Measurements from ENCODE around the gene ELF4. TPM values are rescaled to one million over a fixed set of nuclear protein-coding genes. Genes with fewer than 3 reads are reported as not detected.

Gene ELF4
- total RNA-seq, 2 donors from 2014 or later: 39.8 to 61.9 TPM

DNA sequence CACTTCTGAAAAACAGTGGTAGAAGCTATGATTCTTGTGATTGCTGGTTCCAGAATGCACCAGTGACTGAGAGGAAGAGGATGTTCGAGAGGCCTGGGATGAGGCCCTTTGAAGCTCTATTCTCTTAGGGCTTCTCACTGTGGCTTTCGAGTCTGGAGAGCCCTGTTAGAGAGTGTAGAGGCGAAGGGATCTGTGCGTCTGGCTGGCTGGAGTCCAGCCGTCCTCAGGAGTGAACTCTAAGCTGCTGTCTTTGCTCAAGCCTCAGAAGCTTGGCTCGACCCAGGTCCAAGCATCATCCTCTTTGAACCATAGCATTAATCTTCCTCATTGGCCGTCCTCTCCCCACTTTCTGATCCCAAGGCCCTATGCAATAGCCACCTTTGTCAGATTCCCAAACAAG is 51.6 kb downstream of the ELF4 start:
- intact Hi-C loops (cut with DNase I, micrococcal nuclease): loop anchor here in 1 of 2 donors (10.0 kb wide), 1 partner anchor 134 kb away; no protein-coding TSS in a partner anchor
- no peak for ATAC-seq
- no peak for DNase-seq

DNA sequence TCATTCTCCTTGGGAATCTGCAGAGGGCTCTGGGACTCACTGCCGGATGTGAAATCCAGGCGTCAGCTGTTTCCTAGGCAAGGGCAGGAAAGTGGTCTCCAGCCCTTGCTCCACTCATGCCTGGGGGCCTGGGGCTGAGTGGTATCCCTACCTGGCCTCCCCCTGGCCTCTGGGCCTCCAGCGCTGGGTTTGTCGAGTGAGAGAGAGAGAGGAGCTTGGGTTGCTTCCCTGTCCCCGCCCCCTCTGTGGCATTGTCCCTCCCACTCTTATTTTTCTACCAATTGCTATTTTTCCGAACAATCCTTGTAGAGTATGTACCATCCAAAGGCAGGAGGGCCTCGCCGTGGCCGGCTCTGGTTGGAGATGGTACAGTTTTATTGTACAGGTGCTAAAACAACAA is 53.1 kb downstream of the ELF4 start:
- DNase-seq: no peak
- intact Hi-C loops (cut with DNase I, micrococcal nuclease): loop anchor here in 1 of 2 donors (10.0 kb wide), 1 partner anchor 132 kb away; no protein-coding TSS in a partner anchor
- ATAC-seq: no peak

DNA sequence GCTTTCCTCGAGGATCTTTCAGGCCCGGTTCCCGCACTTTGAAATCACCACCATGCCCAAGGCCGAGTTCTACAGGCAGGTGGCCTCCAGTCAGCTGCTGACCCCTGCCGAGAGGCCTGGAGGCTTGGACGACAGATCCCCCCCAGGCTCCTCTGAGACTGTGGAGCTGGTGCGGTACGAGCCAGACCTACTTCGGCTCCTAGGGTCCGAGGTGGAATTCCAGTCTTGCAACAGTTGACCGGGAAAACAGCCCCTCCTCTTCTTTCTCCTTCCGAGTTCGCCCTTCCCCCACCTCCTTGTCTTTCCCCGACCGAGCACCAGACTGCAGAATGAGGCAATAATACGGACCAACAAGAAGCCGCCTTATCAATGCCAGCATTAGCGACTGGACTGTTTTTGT is 54.4 kb downstream of the ELF4 start:
- intact Hi-C loops (cut with DNase I, micrococcal nuclease): loop anchor here in 1 of 2 donors (10.0 kb wide), 1 partner anchor 131 kb away; no protein-coding TSS in a partner anchor
- no peak for ATAC-seq
- DNase-seq: no peak

DNA sequence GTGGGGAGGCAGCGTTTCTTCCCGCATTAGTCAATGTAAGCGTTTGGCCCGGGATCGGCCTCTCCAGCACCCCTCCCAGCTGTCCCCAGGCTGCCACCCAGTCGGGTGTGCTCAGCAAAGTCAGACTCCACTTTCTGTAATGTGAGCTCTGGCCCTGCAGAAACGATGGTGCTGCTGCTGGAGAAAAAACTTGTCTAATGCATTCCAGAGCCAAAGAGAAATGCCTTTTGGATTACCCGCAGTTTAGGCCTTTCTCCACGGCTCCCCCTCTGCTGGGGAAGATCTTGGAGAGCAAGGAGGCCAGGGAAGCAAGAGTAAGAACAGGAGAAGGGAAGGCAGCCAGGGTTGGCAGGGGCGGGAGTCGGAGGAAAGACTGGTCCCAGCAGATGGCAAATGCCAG is 55.2 kb downstream of the ELF4 start:
- DNase-seq: no peak
- ATAC-seq: no peak
- intact Hi-C loops (cut with DNase I, micrococcal nuclease): loop anchor here in 1 of 2 donors (10.0 kb wide), 1 partner anchor 130 kb away; no protein-coding TSS in a partner anchor

DNA sequence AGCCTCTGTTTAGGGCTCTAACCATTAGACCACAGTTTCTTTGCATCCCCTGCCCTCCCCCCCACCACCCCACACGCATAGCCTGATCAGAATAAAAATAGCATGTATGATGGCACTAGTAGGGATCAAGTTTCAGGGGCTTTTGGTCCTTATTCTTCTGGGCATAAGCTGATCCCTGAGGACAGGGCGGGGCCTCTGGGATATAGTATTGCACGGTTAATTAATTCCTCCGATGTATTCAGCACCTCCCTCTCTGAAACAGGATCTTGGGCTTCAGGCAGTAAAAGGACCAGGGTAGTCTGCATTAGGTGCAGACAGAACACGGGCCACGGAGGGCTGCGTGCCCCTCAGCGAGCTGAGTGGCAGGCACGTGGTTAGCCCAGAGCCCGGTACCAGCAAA is 57.1 kb downstream of the ELF4 start:
- no peak for ATAC-seq
- intact Hi-C loops (cut with DNase I, micrococcal nuclease): loop anchor here in 1 of 2 donors (10.0 kb wide), 1 partner anchor 128 kb away; no protein-coding TSS in a partner anchor
- no peak for DNase-seq

DNA sequence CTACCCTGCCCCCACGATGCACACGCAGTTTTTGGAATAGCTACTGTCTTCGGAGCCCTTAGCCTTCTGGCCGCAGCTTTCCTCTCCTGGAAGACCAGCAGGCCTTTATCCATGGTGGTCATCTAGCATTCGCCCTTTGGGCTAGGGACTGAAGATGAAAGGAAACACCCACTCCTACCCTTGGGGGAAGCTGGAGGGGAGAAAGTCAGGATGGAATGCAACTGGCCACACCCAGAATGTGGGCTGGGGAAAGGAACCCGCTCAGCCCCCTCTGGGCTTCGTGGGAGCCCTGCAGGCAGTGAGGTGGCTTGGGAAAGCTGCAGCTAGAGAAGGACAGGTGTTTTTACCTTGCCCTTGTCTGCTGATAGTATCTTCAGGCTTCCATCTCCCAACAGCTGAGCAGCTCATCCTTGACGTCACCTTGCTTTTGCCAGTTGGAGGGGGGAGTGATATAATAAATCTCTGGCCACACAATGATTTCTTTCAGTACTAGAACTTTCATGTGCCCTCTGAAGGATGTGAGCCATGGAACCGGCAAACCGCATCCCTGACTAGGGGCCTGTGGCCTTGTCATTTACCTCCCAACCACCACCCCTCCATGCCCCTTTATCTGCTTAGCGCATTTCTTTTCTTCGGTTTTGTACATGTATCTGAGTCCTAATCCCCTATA is 59.0 kb downstream of the ELF4 start:
- DNase-seq: no peak
- ATAC-seq: no peak
- intact Hi-C loops (cut with DNase I, micrococcal nuclease): loop anchor here in 1 of 2 donors (10.0 kb wide), 1 partner anchor 127 kb away; no protein-coding TSS in a partner anchor

DNA sequence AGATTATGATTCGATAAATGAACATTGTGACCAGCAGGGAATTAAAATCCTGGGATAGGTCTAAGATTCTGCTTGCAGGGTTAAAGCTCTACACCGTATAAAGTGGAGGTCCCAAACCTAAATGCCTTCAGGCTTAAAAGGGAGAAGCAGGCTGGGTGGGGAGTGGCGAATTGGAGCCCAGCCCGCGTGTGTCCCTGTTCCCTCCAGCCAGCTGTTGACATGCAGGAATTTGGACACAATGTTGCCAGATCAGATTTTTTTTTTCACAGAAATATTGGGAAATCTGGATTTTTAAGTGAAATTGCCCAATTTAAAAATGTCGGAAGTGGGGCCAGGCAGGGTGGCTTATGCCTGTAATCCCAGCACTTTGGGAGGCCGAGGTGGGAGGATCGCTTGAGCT is 60.5 kb downstream of the ELF4 start:
- intact Hi-C loops (cut with DNase I, micrococcal nuclease): loop anchor here in 1 of 2 donors (10.0 kb wide), 1 partner anchor 125 kb away; no protein-coding TSS in a partner anchor
- ATAC-seq (no peak), DNase-seq (no peak)

DNA sequence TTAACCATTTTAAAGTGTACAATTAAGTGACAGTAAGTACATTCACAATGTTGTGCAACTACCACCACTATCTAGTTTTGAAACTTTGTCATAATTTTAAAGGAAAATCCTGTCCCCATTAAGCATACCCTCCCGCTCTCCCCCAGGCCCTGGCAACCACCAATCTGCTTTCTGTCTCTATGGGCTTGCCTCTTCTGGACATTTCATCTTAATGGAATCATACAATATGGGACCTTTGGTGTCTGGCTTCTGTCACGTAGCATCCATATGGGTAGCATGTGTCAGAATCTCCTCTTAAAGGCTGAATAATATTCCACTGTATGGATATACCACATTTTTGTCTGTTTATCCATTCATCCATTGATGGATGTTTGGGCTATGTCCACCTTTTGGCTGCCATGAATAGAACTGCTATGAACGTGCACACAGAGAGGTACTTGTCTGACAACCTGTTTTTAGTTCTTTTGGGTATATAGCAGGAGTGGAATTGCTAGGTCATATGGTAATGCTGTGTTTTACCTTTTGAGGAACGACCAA is 61.5 kb downstream of the ELF4 start:
- no peak for ATAC-seq
- intact Hi-C loops (cut with DNase I, micrococcal nuclease): no loop called here
- DNase-seq: no peak

DNA sequence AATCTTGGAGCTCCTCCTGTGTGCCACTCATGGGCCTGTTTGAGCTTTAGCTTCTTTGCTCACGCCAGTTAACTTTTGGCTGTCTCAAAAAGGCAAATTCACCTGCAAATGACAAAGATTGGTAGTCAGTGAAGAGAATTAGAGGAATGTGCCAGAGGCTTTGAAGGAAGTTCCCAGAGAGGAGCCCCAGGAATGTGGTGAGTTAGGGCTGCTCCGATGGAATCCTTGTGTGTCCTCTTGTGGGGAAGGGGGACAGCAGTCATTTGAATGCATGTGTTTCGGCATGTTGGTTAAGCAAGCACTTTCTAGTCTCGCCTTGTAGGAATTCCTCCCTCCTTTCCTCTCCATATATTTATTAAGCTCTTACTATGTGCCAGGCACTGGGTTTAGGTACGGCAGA is 62.9 kb downstream of the ELF4 start:
- intact Hi-C loops (cut with DNase I, micrococcal nuclease): no loop called here
- DNase-seq (no peak), ATAC-seq (no peak)

DNA sequence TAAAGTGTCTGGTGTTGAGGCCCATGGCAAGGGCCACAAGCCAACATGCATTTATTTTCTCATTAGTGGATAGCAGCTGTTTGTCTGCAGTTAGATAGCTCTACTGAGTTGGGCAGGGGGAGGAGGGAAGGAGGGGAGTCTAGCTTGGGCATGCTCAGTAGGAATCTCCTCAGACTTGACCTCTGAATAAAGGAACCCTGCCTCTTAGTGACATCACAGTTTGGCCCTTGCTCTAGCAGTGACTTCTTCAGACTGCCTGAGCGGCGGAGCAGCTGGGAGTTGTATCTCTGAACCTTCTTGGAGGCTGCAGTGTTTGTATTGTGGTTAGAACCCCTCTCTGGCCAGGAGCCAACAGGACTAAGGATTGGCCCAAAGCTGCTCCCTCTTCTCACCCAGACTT is 70.5 kb downstream of the ELF4 start:
- no peak for DNase-seq
- intact Hi-C loops (cut with DNase I, micrococcal nuclease): no loop called here
- ATAC-seq: no peak

DNA sequence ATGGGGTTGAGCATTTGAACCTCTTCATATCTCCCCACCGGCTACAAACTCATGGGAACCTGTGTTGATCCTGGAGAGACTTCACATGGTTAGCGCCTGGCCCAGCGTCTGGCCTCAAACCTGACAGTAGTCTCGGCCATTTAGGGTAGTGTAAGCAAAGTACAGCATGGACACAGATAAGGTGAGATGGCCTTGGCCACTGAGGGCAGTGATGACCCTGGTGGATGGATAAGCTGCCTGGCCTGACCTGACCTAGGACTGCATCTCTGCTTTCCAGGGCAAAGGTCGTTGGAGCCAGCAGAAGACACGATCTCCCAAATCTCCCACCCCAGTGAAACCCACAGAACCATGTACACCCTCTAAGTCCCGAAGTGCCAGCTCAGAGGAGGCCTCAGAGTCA is 76.1 kb downstream of the ELF4 start:
- ATAC-seq: no peak
- DNase-seq: no peak
- intact Hi-C loops (cut with DNase I, micrococcal nuclease): no loop called here

DNA sequence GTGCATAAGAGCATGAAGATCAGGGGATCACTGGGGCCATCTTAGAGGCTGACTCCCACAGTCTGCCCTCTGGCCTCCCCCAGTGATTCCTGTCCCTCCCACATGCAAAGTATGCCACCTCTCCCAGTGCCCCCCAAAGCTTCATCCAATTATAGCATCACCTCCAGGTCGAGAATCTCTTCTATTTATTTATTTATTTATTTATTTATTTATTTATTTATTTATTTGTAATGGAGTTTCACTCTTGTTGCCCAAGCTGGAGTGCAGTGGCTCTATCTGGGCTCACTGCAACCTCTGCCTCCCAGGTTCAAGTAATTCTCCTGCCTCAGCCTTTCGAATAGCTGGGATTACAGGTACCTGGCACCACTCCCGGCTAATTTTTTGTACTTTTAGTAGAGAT is 77.7 kb downstream of the ELF4 start:
- intact Hi-C loops (cut with DNase I, micrococcal nuclease): no loop called here
- no peak for DNase-seq
- ATAC-seq: no peak

DNA sequence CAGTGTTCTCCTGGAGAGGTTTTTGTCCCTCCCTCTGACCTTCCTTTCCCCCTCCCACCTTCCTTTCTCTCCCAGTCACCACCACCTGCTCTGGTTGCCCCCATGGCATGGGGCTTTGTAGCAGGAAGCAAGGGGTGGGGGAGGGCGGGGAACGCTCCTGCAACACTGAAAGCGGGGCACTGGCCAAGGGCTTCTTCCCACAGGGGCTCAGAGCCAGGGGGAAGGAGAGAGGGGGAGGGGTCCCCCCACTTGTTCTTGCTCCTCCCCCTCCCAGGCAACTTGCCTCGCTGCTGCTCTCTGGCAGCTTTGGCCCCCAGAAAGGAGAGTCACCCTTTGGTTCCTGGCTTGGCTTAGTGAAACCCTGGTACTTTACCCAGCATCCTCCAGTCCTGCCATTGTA is 79.5 kb downstream of the ELF4 start:
- intact Hi-C loops (cut with DNase I, micrococcal nuclease): no loop called here
- DNase-seq (no peak), ATAC-seq (no peak)

DNA sequence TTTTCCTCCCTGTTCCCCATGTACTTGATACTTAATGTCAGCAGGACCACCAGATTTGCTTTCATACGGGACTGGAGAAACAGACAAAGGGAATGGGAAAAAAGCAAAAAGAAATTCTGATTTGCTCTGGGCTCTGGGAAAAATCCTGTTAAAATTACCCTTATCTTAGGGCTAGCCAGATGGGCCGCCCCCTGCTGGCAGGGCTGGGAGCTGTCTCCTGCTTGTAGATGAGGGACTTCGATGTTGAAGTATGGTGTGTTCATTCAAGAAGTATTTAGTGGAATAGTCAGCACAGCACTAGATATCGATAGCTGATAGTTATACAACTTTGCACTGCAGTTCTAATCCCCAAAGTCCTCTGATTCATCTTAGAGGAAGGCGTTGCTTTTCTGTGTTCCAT is 82.1 kb downstream of the ELF4 start:
- intact Hi-C loops (cut with DNase I, micrococcal nuclease): loop anchor here in 1 of 2 donors (2.0 kb wide), 1 partner anchor 101 kb away; no protein-coding TSS in a partner anchor
- ATAC-seq: peak; percentile 52
- DNase-seq: peak in 1 of 2 donors; percentile 71

DNA sequence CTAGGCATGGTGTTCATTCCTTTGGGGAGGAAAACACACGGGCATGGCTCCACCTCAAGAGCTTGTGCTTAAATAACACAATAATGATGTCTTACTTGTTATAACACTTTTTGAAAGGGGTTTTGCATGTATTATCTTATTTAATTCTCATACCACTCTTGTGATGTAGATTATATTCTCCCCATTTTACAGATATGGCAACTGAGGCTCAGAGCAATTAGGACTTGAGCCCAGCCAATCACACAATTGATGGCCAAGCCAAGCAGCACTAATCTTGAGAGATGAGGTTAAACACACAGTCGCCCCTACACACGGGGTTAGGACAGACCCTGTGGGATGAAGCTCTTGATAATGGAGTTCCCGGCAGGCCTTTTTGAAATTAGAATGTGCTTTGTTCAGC is 82.7 kb downstream of the ELF4 start:
- DNase-seq (no peak), ATAC-seq (no peak)
- intact Hi-C loops (cut with DNase I, micrococcal nuclease): no loop called here

DNA sequence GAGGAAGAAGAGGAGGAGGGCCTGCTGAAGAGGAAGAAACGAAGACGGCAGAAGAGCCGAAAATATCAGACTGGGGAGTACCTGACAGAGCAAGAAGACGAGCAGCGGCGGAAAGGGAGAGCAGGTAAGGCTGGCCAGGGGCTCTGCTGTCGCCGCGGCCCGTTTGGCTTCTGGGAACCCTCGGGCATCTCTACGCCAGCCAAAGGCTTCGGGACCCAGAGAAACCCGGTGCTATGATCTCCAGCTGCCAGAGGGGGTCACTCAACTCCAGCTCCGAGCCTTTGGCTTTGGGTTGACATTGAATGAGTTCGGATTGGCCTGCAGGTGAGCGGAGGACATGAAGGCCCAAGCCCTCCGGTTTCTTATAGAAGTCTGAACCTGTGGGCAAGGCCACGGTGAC is 85.0 kb downstream of the ELF4 start:
- intact Hi-C loops (cut with DNase I, micrococcal nuclease): no loop called here
- DNase-seq (no peak), ATAC-seq (no peak)

DNA sequence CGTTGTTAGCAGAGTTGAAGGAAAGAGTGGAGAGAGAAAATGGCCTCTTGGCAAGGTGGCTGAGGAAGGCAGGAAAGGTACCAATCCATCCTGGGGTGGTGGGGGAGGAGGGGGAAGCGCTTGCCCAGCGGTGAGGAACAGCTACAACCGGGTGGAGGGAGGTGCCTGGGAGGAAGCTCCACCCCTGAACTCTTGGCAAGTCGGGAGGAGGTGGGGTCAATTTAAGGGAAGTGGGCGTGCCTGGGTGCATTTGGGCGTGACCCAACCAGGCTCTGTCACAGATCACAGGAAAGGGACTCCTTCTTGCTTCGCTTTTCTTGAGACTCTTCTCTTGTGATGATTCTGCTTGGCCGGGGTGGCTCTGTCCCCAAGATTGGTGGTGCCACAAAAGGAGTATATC is 86.2 kb downstream of the ELF4 start:
- peak; percentile 81 to 85 for DNase-seq
- peak; percentile 99 for ATAC-seq
- intact Hi-C loops (cut with DNase I, micrococcal nuclease): no loop called here

DNA sequence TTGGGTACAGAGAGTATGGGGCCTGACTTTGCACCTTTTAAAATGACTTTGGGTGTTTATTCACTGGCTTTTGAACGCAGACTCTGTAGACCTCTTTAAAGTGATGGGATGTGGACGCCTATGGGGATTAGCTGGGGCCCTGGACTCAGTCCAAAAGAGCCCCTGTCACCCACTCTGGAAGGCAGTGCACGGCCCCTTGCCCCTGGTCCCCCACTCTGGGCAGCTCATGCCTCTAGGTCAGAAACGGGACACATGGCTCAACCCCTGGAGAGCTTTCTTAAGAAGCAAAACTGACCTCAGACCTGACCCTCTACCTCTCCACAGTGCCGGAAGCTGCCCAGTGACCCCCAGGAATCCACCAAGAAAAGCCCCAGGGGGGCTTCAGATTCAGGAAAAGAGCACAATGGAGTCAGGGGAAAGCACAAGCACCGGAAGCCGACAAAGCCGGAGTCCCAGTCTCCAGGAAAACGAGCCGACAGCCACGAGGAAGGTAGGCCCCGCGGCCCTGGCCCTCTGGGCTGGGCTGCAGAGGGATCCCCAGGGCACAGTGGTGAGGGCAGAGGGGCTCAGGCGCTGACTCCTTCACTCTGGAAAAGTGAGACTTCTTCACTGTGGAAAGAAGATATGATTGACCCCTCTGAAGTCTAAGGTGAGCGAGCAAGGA is 89.5 kb downstream of the ELF4 start:
- no peak for ATAC-seq
- DNase-seq: no peak
- intact Hi-C loops (cut with DNase I, micrococcal nuclease): no loop called here

DNA sequence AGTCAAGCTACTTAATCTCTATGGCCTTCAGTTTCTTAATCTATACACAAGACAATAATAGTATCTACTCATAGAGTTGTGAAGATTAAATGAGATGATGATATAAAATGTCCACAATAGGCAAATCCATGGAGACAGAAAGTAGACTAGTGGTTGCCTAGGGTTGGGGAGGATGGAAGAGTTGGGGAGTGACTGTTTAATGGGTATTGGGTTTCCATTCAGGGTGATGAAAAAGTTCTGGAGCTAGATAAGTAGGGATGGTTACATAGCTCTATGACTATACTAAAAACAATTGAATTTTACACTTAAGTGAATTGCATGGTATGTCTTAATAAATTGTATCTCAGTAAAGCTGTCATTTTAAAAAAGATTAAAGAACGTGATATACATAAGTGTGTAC is 92.2 kb downstream of the ELF4 start:
- DNase-seq: no peak
- intact Hi-C loops (cut with DNase I, micrococcal nuclease): no loop called here
- no peak for ATAC-seq

DNA sequence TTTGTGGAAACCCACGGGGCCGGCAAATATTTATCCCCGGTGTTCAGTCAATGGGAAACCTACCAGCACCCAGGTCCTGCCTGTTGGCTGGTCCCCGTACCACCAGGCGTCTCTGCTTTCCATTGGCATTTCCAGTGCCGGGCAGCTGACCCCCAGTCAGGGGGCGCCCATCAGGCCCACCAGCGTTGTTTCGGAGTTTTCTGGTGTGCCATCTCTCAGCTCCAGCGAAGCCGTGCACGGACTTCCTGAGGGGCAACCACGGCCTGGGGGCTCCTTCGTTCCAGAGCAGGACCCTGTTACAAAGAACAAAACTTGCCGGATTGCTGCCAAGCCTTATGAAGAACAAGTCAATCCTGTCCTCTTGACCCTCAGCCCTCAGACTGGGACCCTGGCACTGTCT is 95.1 kb downstream of the ELF4 start:
- no peak for ATAC-seq
- intact Hi-C loops (cut with DNase I, micrococcal nuclease): no loop called here
- DNase-seq: no peak

Data from left colon (tissue), 2 donors.